AG04450 (cell line): ENCODE data around the gene TSPAN31. TPM values are rescaled to one million over a fixed set of nuclear protein-coding genes. Genes with fewer than 3 reads are reported as not detected.
"Not testable (repeated sequence)": the region's sequence is repeated elsewhere in the genome, so short reads cannot be mapped to it uniquely, and the experiment has no call there.

Experiments
- CTCF ChIA-PET: fragments of 300-600, 350-600 bp; formaldehyde crosslinking; extraction: SDS; loops from one replicate; lab custom pipeline; 2022; ENCODE audit warnings: antibody characterized with exemption, inconsistent platforms; lab: Charles Lee
- POLR2A ChIA-PET: fragments of 350-600 bp; formaldehyde crosslinking; extraction: SDS; loops from one replicate; lab custom pipeline; 2021; ENCODE audit warnings: antibody characterized with exemption, inconsistent platforms; lab: Yijun Ruan, JAX
- DNase-seq: peaks from one replicate; pipeline ENCODE4 v3.0.0-alpha.2; 2011; ENCODE audit warnings: low read depth, low spot score
- H3K27ac ChIP-seq: one replicate; pipeline ENCODE4 v1.5.1; 2012; ENCODE audit warnings: low read depth, low read length, control low read depth
- H3K27me3 ChIP-seq: one replicate; pipeline ENCODE4 v1.6.0; 2012; ENCODE audit warnings: low read length; ENCODE audit not compliant: control insufficient read depth, insufficient read depth
- H3K4me3 ChIP-seq: 2 replicates; pipeline ENCODE4 v1.5.1; 2011; ENCODE audit warnings: mild to moderate bottlenecking, low read depth, low read length, control low read depth
- H3K9me3 ChIP-seq: 2 replicates; pipeline ENCODE4 v1.5.1; 2012; ENCODE audit warnings: low read length; ENCODE audit not compliant: control insufficient read depth, insufficient read depth
- polyA plus RNA-seq: library from polyadenylated mRNA; depleted of rRNA; stranded (reverse); fragments of >200 nt; gene quantifications from 2 replicates; pipeline ENCODE4 v1.2.3, GENCODE V29; 2011
- TF ChIP-seq, protein P1 (sequence below): IDR thresholded peaks from 2 replicates; pipeline ENCODE4 v1.5.1; 2011; ENCODE audit warnings: low read depth, low read length, control low read depth, inconsistent platforms

TSPAN31 gene
- polyA plus RNA-seq, 1 experiment: 45.9 TPM

DNA sequence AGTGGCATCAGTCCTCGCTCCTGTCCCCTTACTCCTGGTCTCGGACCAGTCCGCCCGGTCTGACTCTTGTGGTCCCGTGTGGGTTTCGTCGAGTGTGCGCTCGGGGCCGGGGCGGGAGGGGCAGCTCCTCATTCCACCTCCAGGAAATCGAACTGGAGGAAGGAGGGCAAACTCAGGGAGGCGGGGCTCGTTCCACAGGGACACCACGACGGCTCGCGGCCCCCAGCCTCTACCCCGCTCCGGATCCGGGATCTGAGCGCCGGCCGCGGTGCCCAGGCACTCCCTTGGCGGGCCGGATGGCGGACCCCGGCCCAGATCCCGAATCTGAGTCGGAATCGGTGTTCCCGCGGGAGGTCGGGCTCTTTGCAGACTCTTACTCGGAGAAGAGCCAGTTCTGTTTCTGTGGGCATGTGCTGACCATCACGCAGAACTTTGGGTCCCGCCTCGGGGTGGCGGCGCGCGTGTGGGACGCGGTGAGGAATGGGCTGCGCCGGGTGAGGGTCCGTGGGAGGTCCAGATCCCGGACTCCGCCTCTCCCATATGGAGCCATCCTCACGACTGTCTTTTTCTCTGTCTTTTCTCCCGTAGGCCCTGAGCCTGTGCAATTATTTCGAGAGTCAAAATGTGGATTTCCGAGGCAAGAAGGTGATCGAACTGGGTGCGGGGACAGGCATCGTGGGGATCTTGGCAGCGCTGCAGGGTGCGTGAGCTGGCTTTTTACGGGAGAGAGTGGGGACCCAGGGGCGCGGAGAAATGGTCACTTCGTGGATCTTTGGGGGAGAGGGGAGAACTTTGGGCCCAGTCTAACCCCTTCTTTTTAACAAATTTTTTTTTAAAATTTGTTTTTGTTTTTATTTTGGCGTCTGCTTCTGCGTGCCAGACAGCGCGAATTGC, 27.8 kb downstream of the TSPAN31 start, which contains the start of gene EEF1AKMT3:
Gene EEF1AKMT3 (plus strand): TSS at position 186 of the 894 bp plus-strand sequence. CDS start 111 bp downstream, at position 297.
- POLR2A ChIA-PET: interaction anchor here (0.6 to 1.2 kb wide), 5 partner anchors 17 to 92 kb away, joined by 3 to 8 read pairs (median 5); partner anchors contain the start of genes CDK4, MARCHF9 and TSPAN31
- H3K4me3 ChIP-seq: peak within 1 kb of the TSS; percentile 98
- no peaks in the 10 kb centered on the region for H3K27me3 ChIP-seq
- peak within 1 kb of the TSS; percentile 99 for H3K27ac ChIP-seq
- CTCF ChIA-PET: interaction anchor here (1.0 to 1.3 kb wide), 2 partner anchors 10 to 16 kb away, joined by 3 to 6 read pairs; partner anchors contain the start of gene TSFM
- TF ChIP-seq, protein P1, sequence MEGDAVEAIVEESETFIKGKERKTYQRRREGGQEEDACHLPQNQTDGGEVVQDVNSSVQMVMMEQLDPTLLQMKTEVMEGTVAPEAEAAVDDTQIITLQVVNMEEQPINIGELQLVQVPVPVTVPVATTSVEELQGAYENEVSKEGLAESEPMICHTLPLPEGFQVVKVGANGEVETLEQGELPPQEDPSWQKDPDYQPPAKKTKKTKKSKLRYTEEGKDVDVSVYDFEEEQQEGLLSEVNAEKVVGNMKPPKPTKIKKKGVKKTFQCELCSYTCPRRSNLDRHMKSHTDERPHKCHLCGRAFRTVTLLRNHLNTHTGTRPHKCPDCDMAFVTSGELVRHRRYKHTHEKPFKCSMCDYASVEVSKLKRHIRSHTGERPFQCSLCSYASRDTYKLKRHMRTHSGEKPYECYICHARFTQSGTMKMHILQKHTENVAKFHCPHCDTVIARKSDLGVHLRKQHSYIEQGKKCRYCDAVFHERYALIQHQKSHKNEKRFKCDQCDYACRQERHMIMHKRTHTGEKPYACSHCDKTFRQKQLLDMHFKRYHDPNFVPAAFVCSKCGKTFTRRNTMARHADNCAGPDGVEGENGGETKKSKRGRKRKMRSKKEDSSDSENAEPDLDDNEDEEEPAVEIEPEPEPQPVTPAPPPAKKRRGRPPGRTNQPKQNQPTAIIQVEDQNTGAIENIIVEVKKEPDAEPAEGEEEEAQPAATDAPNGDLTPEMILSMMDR: no peak
- no peaks in the 10 kb centered on the region; the same call in 1 of the 2 replicates for H3K9me3 ChIP-seq
- DNase-seq: no peak

DNA sequence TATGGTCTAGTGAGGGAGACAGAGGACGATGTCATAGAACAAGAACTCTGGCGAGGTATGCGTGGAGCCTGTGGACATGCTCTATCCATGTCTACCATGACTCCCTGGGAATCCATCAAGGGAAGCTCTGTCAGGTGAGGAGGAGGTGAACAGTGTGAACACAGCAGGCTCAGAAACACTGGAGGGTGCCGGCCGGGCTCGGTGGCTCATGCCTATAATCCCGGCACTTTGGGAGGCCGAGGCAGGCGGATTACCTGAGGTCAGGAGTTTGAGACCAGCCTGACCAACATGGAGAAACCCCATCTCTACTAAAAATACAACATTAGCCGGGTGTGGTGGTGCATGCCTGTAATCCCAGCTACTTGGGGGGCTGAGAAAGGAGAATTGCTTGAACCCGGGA, 29.8 kb downstream of the TSPAN31 start:
- H3K27me3 ChIP-seq, POLR2A ChIA-PET: not testable (repeated sequence)
- CTCF ChIA-PET: interaction anchor here (1.8 kb wide), 1 partner anchor 8 kb away, joined by 6 read pairs; the partner anchor contains the start of gene TSFM

DNA sequence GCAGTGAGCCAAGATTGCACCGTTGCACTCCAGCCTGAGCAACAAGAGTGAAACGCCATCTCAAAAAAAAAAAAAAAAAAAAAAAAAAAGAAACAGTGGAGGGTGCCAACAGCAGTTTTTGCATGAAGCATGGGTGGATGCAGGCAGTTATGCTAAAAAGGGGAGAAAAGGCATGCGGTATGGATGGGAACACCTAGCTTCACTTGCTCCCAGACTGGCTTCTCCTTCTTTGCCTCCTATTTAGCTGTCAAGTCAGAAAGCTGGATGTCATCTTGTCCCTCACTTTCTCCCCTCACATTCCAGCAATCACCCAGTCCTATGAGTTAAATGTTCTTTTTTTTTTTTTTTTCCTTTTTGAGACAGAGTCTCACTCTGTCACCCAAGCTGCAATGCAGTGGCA, 30.2 kb downstream of the TSPAN31 start:
- Histone ChIP-seq H3K27me3 (no peaks in the 10 kb centered on the region), H3K9me3 (no peaks in the 10 kb centered on the region; the same call in 1 of the 2 replicates), H3K4me3 (no peak overlapping the region), H3K27ac (no peak overlapping the region)
- DNase-seq: no peak
- ChIA-PET CTCF (interaction anchor here (1.8 kb wide), 1 partner anchor 8 kb away, joined by 6 read pairs; the partner anchor contains the start of gene TSFM), POLR2A (no interaction called here)
- TF ChIP-seq, protein P1: no peak

More for the DNA sequence above, 29.8 kb downstream of the TSPAN31 start:
- H3K4me3 ChIP-seq, DNase-seq, H3K27ac ChIP-seq, H3K9me3 ChIP-seq: not testable (repeated sequence)

DNA sequence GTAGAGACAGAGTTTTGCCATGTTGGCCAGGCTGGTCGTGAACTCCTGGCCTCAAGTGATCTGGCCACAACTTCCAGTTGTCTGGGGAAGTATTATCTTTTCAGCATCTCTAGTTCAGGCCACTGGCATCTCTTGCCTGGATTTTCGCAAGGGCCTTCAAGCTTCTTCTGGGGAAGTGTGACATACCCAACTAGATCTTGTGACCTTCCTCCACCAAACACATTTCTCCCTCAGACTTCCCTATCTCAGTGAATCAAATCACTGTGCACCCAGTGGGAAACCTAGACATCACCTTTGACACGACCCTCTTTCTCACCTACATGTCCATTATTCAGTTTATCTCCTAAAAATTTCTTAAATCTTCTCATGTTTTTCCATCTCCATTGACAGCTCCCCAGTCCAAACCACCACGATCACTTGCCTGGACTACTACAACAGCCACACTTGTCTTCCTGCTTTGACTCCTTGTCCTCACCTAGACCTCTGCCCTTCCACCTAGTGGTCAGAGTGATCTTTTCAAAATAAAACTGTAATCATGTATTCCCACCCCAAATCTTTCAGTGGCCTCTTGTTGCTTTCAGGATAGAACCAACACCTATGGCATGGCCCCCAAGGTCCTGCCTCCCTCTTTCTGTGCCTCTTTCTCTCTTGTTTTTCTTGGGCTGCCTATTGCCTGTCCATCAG, 30.9 kb downstream of the TSPAN31 start:
- H3K4me3 ChIP-seq: no peak overlapping the region
- CTCF ChIA-PET: no interaction called here
- no peaks in the 10 kb centered on the region; the same call in 1 of the 2 replicates for H3K9me3 ChIP-seq
- TF ChIP-seq, protein P1: 0 out of 2 replicates have a peak, but pooled peaks have one; percentile 6
- H3K27ac ChIP-seq: no peak overlapping the region
- DNase-seq: no peak
- POLR2A ChIA-PET: no interaction called here
- H3K27me3 ChIP-seq: no peaks in the 10 kb centered on the region

DNA sequence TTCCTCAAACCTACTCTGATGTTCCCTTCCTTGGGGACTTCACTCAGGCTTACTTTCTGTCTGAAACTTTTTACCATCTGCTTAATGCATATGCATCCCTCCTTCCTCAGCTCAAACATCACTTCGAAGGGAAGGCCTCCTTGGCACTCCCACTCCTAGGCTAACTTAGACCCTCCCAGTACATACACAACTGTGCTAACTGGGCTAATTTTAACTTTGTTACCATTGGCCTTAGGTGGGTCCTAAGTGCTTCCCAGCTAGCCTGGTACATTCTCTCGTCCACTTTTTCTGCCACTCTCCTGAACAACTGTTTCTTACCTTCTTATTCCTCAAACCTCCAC, 31.4 kb downstream of the TSPAN31 start:
- TF ChIP-seq, protein P1: no peak
- Histone ChIP-seq H3K4me3 (no peak overlapping the region), H3K9me3 (no peaks in the 10 kb centered on the region; the same call in 1 of the 2 replicates), H3K27me3 (no peaks in the 10 kb centered on the region), H3K27ac (no peak overlapping the region)
- POLR2A ChIA-PET: no interaction called here
- DNase-seq: no peak
- CTCF ChIA-PET: no interaction called here
